A673 (cell line): ENCODE data around the gene GLIS2.

Experiments used
- CTCF ChIP-seq: fragments of 300-800, 200-600 bp; sonication (generic); conservative IDR thresholded peaks from 2 replicates; pipeline ENCODE4 v1.5.1; 2017; ENCODE audit warnings: low read depth, mild to moderate bottlenecking, antibody characterized with exemption, low read length, moderate library complexity, mixed read lengths
- EZH2 ChIP-seq: fragments of 200-600 bp; sonication (generic); IDR thresholded peaks from 2 replicates; pipeline ENCODE4 v1.6.1; 2017; ENCODE audit warnings: borderline replicate concordance, low read depth, mild to moderate bottlenecking, mixed read lengths, antibody characterized with exemption, low read length; ENCODE audit not compliant: poor library complexity, severe bottlenecking

- TF ChIP-seq CTCF, result no peak
- no peak for TF ChIP-seq EZH2
Observed at GRCh38 chr16:4283939-4284338, 31.9 kb upstream of the GLIS2 start.
